ENCODE results near the gene CARMIL1.

CARMIL1 gene

GRCh38 chr6:25278261-25278913 lies 787 bp upstream of the CARMIL1 start (continued):
- TF ChIP-seq TSHZ2 (CRISPR knock-in tag; IDR thresholded peaks at IDR 0.05) (no peak), ARNTL (CRISPR knock-in tag; IDR thresholded peaks at IDR 0.05; ENCODE audit: borderline replicate concordance, low read depth) (no peak), TOX (CRISPR knock-in tag; IDR thresholded peaks at IDR 0.05; ENCODE audit: borderline replicate concordance) (no peak), OSR1 (CRISPR knock-in tag; IDR thresholded peaks at IDR 0.05) (no peak), ZNF8 (CRISPR knock-in tag; IDR thresholded peaks at IDR 0.05) (no peak), ESRRG (CRISPR knock-in tag; IDR thresholded peaks at IDR 0.05) (no peak), ZC3H10 (CRISPR knock-in tag; IDR thresholded peaks at IDR 0.05) (no peak), CSDC2 (CRISPR knock-in tag; IDR thresholded peaks at IDR 0.05) (no peak), GLIS3 (CRISPR knock-in tag; IDR thresholded peaks at IDR 0.05) (no peak), ZNF70 (CRISPR knock-in tag; IDR thresholded peaks at IDR 0.05) (no peak), ZFP3 (CRISPR knock-in tag; IDR thresholded peaks at IDR 0.05) (no peak), TCF4 (CRISPR knock-in tag; IDR thresholded peaks at IDR 0.05; ENCODE audit: borderline replicate concordance) (no peak)

- ATAC-seq, result peak; percentile 33
These were observed 672 bp downstream of the CARMIL1 start for GRCh38 chr6:25279748-25280343.

GRCh38 chr6:25280344-25281074 lies 1.3 kb downstream of the CARMIL1 start:
- no peak for TF ChIP-seq SNAI2 (CRISPR knock-in tag; IDR thresholded peaks at IDR 0.05)
- TF ChIP-seq BACH2 (CRISPR knock-in tag; IDR thresholded peaks at IDR 0.05; ENCODE audit: borderline replicate concordance), result no peak
- no peak for TF ChIP-seq ZC3H10 (CRISPR knock-in tag; IDR thresholded peaks at IDR 0.05)
- TF ChIP-seq TCF4 (CRISPR knock-in tag; IDR thresholded peaks at IDR 0.05; ENCODE audit: borderline replicate concordance), result no peak
- no peak for TF ChIP-seq CREB5 (CRISPR knock-in tag; IDR thresholded peaks at IDR 0.05; ENCODE audit: low read depth)

More at GRCh38 chr6:25279748-25280343, 672 bp downstream of the CARMIL1 start:
- TF ChIP-seq TSHZ2 (CRISPR knock-in tag; IDR thresholded peaks at IDR 0.05) (no peak), PATZ1 (CRISPR knock-in tag; IDR thresholded peaks at IDR 0.05; ENCODE audit: borderline replicate concordance) (no peak), OSR1 (CRISPR knock-in tag; IDR thresholded peaks at IDR 0.05) (no peak)

GRCh38 chr6:25286891-25287290 lies 7.7 kb downstream of the CARMIL1 start:
- ATAC-seq, result no peak
- no peak for TF ChIP-seq PPARA (CRISPR knock-in tag; IDR thresholded peaks at IDR 0.05; ENCODE audit: borderline replicate concordance)
- TF ChIP-seq GLIS3 (CRISPR knock-in tag; IDR thresholded peaks at IDR 0.05), result no peak
- no peak for TF ChIP-seq TOX (CRISPR knock-in tag; IDR thresholded peaks at IDR 0.05; ENCODE audit: borderline replicate concordance)
- TF ChIP-seq ZC3H10 (CRISPR knock-in tag; IDR thresholded peaks at IDR 0.05), result no peak
- no peak for TF ChIP-seq PATZ1 (CRISPR knock-in tag; IDR thresholded peaks at IDR 0.05; ENCODE audit: borderline replicate concordance)
- TF ChIP-seq CSRNP3 (CRISPR knock-in tag; IDR thresholded peaks at IDR 0.05), result no peak
- TF ChIP-seq OSR1 (CRISPR knock-in tag; IDR thresholded peaks at IDR 0.05), result no peak

More at GRCh38 chr6:25280344-25281074, 1.3 kb downstream of the CARMIL1 start:
- ATAC-seq, result no peak
